NOMO-1 (cell line): ENCODE data around the gene MAGI2.
"Not testable (repeated sequence)": the region's sequence is repeated elsewhere in the genome, so short reads cannot be mapped to it uniquely, and the experiment has no call there.

Experiments used
- DNase-seq, 2 experiments: peaks; one replicate each; lab custom pipeline; 2025; ENCODE audit not compliant: unreplicated experiment in 2 of 2; lab: John Stamatoyannopoulos, UW

MAGI2 gene

GRCh38 chr7:78587443-78588044, 865.9 kb downstream of the MAGI2 start:
- DNase-seq, result peak in 1 of 2 experiments; percentile 17

GRCh38 chr7:78585980-78586379, 867.5 kb downstream of the MAGI2 start:
- DNase-seq, result peak in 1 of 2 experiments; percentile 23

GRCh38 chr7:78578686-78579085, 874.8 kb downstream of the MAGI2 start:
- no peak for DNase-seq

GRCh38 chr7:78577174-78577952, 876.1 kb downstream of the MAGI2 start:
- not testable (repeated sequence) for DNase-seq

- DNase-seq, result no peak
These were observed 877.2 kb downstream of the MAGI2 start for GRCh38 chr7:78576236-78576635.

GRCh38 chr7:78571292-78571691, 882.2 kb downstream of the MAGI2 start:
- DNase-seq, result no peak

GRCh38 chr7:78568690-78569089, 884.8 kb downstream of the MAGI2 start:
- no peak for DNase-seq

GRCh38 chr7:78567836-78568235, 885.6 kb downstream of the MAGI2 start:
- DNase-seq, result no peak

- no peak for DNase-seq
These were observed 887.7 kb downstream of the MAGI2 start for GRCh38 chr7:78565784-78566183.

GRCh38 chr7:78563191-78563590, 890.3 kb downstream of the MAGI2 start:
- no peak for DNase-seq

- DNase-seq, result no peak
These were observed 891.3 kb downstream of the MAGI2 start for GRCh38 chr7:78562191-78562590.

GRCh38 chr7:78558566-78558965, 894.9 kb downstream of the MAGI2 start:
- DNase-seq, result no peak

- DNase-seq, result no peak
These were observed 909.5 kb downstream of the MAGI2 start for GRCh38 chr7:78543976-78544375.

- no peak for DNase-seq
These were observed 910.5 kb downstream of the MAGI2 start for GRCh38 chr7:78542981-78543380.

GRCh38 chr7:78542541-78542940, 910.9 kb downstream of the MAGI2 start:
- no peak for DNase-seq

- DNase-seq, result no peak
These were observed 913.6 kb downstream of the MAGI2 start for GRCh38 chr7:78539825-78540224.

- no peak for DNase-seq
These were observed 917.8 kb downstream of the MAGI2 start for GRCh38 chr7:78535655-78536054.

- no peak for DNase-seq
These were observed 923.1 kb downstream of the MAGI2 start for GRCh38 chr7:78530351-78530750.

- no peak for DNase-seq
These were observed 924.1 kb downstream of the MAGI2 start for GRCh38 chr7:78529392-78529791.

GRCh38 chr7:78528964-78529363, 924.5 kb downstream of the MAGI2 start:
- no peak for DNase-seq

- DNase-seq, result no peak
These were observed 929.5 kb downstream of the MAGI2 start for GRCh38 chr7:78523930-78524329.

GRCh38 chr7:78521961-78522360, 931.5 kb downstream of the MAGI2 start:
- no peak for DNase-seq
